NCI-H1417 (cell line): Measurements from ENCODE around the gene INTS6.
A peak's percentile ranks its signal among the peaks of the same experiment; 100 is the strongest.
"Not testable (repeated sequence)": the region's sequence is repeated elsewhere in the genome, so short reads cannot be mapped to it uniquely, and the experiment has no call there.

Experiments
- DNase-seq, 3 experiments: peaks; one replicate each; lab custom pipeline; 2025; lab: John Stamatoyannopoulos, UW

Gene INTS6

GRCh38 chr13:51453959-51454703 lies 1.3 kb upstream of the INTS6 start:
- peak; percentile 66 to 91 (median 85) for DNase-seq

DNA sequence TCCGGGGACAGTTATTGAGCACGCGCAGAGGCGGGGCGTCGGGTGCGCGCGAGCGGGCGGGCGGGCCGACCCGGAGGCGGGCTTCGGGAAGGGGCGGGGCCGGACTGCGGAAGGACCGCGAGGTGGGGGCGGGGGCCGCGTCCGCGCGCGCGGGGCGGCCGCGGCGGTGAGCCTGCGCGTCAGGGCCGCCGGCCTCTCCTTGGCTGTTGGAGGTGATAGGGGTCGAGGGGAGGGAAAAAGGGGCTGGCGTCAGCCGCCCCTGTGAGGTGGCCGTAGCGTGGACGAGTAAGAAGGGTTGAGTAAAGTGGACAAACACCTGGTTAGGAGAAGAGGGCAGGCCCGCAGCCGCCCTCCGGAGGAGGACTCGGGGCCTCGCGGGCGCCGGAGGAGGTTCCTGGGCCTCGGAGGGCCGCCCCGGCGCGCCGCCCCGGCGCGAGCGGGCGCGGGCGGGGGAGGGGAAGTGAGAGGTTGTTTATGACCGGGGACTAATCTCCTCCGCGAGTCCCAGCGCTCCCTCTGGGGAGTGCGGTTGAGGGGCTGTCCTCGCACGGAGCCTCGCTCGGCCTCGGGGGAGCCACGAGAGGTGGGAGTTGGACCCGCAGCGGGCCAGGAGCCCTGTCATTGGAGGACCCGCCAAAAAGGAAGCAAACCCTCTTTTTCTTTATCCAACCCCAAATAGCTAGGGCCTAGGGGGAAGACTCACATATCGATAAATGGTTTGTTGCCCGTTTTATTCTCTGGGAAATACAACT lies 547 bp upstream of the INTS6 start:
- DNase-seq: peak; percentile 90 to 100 (median 99)

DNA sequence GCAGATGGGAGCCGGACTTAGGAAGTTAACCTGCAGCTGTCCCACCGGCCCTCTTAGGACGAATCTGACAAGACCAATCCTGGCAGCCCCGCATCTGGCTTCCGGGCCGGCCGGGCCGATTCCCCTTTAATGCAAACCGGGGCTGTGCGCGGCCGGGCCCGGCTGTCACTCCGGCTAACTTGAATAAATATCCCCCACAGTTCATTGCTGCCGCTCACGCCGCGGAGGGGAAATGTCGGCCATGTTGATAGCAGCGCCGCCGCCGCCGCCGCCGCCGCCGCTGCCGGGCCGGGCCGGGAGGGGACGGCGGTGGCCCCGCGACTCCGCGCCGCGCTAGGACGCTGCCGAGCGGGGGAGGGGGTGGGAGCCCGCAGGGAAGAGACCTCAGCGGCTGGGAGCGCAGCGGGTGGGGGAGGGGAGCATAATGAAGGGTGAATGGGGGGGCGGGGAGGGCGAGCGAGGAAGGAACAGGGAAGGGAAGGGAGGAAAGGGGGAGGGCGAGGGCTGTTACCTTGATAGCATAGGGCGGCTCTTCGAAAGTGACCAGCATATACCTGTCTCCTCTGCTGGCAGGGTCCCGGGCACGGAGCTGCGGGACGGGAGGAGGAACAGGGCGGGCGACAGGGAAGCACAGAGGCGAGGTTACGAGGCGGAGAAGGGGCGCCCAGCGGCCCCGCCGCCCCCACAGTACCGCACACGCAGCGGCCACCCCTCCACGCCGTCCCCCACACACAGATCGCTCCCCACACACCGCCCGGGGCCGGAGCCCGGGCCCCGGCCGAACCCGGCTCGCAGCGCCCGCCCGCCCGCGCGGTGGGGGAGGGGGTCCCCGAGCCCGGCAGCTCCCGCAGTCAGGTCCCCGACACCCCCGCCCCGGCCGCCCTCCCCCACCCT lies 1.1 kb downstream of the INTS6 start:
- DNase-seq: peak; percentile 85 to 94 (median 92)

GRCh38 chr13:51451134-51451466 lies 1.7 kb downstream of the INTS6 start:
- peak in 1 of 3 experiments; percentile 34 for DNase-seq

DNA sequence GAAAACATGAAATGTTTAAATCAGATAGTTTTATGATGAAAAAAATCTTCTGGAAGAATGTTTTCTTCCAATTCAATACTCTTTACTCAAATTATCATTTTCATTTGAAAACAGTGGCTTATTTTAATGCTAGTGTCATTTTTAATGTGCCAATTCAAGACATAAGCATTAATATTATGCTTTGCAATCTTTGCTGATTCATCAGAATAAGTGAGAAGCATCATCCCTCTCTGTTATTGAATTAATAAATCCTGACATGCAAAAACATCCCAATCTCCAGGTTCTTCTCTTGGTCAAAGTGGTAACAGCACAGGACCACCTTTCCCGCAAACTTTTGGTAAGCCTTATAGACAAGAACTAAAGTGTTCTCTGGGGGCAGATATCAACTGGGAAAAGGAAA lies 3.8 kb downstream of the INTS6 start:
- no peak for DNase-seq

GRCh38 chr13:51444922-51445321 lies 7.9 kb downstream of the INTS6 start:
- peak in 1 of 3 experiments; percentile 39 for DNase-seq

DNA sequence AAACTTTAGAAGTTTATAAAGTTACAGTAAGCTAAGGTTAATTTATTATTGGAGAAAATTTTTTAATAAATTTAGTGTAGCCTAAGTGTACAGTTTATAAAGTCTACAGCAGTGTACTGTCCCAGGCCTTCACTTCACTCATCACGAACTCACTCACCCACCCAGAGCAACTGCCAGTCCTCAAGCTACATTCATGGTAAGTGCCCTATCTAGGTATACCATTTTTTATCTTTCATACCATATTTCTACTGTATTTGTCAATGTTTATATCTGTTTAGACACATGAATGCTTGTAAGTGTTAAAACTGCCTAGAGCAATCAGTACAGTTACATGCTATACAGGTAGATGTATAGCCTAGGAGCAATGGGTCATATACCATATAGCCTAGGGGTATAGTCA lies 12.5 kb downstream of the INTS6 start:
- DNase-seq: no peak

DNA sequence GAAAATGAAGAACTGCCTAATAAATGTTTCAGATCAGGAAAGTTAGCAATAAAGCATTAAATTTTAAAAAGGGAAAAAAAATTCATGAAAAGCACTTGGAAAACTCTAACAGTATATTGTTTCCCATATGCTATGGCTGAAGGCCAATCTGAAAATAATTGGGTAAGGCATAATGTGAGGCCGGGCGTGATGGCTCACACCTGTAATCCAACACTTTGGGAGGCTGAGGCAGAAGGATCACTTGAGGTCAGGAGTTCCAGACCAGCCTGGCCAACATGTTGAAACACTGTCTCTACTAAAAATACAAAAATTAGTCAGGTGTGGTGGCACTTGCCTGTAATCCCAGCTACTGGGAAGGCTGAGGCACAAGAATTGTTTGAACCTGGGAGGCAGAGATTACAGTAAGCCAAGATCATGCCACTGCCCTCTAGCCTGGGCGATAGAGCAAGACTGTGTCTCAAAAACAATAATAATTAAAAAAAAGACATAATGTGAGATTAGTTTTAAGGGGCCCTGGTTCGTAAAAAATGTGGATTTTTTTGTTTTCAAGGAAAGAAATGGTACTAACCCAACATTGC lies 15.2 kb downstream of the INTS6 start:
- DNase-seq: no peak

DNA sequence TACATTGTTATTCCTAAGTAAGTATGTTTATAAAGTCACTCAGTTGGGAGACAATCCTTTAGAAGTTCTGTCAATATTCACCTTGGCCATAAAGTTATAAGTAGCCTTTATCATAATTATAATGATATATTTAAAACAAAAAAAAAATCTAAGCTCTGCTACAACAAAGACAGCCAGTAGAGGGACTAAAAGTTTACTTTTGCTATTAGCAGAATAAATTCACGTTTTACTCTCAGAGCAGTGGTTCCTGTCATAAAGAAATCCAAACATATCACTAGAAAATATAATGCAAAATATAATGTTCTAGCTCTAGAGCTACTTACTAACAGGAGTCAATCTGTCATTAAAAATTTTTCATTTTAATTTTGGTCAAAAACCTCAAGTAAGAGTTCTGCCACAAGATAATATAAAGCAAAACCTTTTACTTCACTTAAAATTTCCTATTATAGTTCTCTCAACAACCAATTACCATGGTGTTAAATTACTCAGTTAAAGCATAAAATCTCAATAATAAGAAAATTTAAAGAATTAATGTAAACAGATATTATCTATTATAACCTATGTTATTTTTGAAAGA lies 17.7 kb downstream of the INTS6 start:
- peak in 1 of 3 experiments; percentile 47 for DNase-seq

DNA sequence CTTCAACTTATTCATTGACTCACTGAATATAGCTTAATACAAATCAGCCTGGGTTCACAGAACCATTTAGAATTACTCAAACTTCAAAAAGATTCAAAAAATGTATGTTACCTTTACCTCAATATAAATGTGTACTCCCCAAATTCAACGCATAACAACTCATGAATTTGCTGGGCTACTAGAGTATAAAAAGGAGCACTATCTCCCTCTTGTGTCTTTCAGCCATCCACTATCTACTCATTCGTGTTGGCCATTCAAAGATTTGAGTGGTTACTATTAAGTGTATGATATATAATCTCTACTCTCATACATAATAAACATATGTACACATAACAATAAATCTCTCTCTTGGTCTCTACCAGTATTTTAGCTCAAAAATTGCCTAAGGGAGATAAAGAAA lies 20.3 kb downstream of the INTS6 start:
- peak in 1 of 3 experiments; percentile 20 for DNase-seq

DNA sequence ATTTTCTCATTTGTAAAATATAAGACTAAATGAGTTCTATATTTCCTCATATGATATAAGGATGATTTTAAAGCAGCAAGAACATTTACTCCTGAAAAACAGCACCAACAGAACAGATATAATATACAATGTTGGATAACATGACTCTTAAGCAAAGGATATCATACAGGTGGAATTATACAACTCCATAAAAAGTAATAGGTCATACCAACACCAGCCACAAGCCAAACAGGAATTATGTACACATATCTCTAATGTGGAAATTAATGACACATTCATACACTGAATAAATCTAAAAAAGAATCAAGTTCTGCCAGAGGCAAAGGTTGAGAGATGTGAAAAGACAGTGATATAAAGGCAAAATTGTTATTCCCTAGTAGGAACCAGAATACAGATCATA lies 25.9 kb downstream of the INTS6 start:
- DNase-seq: no peak

- DNase-seq: no peak
These were observed 27.3 kb downstream of the INTS6 start for GRCh38 chr13:51425410-51426042.

- DNase-seq: no peak
These were observed 29.1 kb downstream of the INTS6 start for GRCh38 chr13:51423766-51424165.

DNA sequence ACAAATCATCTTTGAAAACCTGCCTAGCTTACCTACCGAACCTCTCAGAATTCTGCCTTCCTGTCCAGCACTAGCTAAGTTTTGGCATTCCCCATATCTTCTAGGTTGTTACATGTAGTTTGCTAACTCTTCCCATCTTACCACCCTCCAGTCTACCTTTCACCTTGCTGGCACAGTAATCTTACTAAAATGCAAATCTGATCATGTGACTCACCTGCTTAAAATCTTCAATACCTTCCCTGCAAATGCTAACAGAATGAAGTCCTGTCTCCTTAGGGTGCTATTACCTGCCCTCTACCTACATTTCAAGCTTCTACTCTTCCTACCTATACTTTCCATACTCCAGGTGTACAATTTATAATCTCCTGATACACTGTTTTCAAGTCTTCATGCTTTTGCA lies 30.4 kb downstream of the INTS6 start:
- no peak for DNase-seq

DNA sequence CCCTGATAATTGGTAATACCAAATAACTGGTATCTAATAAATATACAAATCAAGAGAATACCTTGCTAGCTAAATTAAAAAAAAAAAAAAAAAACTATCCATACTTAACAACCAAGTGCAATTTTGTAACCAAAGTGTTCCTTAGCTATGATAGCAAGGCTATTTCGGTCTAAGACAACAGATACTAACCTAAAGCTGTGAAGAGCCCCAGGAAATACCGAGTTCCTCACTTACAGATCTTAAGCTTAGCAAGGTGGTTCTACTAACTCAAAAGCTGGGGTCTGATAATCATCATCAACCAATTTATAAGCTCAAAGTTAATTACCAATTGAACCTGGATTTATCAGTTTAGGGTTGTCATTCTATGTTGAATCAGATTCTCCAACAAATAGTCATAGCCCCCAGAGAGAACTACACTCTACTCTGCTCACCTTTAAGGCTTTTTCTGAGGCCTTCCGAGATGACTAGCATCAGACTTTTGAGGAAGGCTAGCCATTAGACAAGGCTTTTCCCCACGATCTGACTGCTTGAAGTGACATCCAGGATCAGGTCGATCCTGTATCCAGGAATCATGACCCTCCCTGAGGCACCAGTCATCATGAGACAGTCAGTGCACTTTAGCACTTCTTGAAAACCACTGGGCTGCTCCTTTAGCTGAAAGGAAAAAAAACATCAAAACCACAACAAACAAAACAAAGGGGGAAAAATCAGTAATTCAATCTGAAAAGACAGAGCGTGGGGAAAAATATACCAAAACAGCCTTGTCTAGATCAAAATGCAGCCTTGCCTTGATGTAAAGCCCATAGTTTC lies 31.9 kb downstream of the INTS6 start:
- DNase-seq: no peak

GRCh38 chr13:51419001-51419636 lies 33.7 kb downstream of the INTS6 start:
- DNase-seq: no peak

- DNase-seq: no peak
These were observed 35.1 kb downstream of the INTS6 start for GRCh38 chr13:51417716-51418115.

- no peak for DNase-seq
These were observed 36.7 kb downstream of the INTS6 start for GRCh38 chr13:51416107-51416506.

DNA sequence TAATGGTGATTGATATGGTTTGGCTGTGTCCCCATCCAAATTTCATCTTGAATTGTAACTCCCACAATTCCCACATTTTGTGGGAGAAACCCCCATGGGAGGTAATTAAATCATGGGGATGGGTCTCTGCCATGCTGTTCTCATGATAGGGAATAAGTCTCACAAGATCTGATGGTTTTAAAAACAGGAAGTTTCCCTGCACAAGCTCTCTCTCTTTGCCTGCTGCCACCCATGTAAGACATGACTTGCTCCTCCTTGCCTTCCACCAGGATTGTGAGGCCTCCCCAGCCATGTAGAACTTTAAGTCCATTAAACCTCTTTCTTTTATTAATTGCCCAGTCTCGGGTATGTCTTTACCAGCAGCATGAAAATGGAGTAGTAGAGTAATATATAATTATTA lies 37.5 kb downstream of the INTS6 start:
- DNase-seq: not testable (repeated sequence)

- DNase-seq: peak in 1 of 3 experiments; percentile 55
These were observed 40.4 kb downstream of the INTS6 start for GRCh38 chr13:51412431-51412830.
